Smooth muscle cell (in vitro differentiated cells): ENCODE measurements around the gene RHOB. TPM values are rescaled to one million over a fixed set of nuclear protein-coding genes. Genes with fewer than 3 reads are reported as not detected.

Experiments
- DNase-seq: peaks from one replicate; lab custom pipeline; 2025; ENCODE audit not compliant: unreplicated experiment; lab: John Stamatoyannopoulos, UW
- H2AFZ ChIP-seq: fragments of 200-600 bp; sonication (generic); 2 replicates; pipeline ENCODE4 v1.6.0; 2016; ENCODE audit warnings: antibody characterized with exemption, low read depth, mild to moderate bottlenecking
- H3F3A ChIP-seq: fragments of 200-600 bp; sonication (generic); 2 replicates; pipeline ENCODE4 v1.6.0; 2017; ENCODE audit warnings: antibody characterized with exemption, low read depth
- H3K27ac ChIP-seq: fragments of 200-600 bp; sonication (generic); 2 replicates; pipeline ENCODE4 v1.5.1; 2016; ENCODE audit warnings: low read depth, mild to moderate bottlenecking
- H3K27me3 ChIP-seq: fragments of 200-600 bp; sonication (generic); 2 replicates; pipeline ENCODE4 v1.6.1; 2016; ENCODE audit warnings: low read depth, mild to moderate bottlenecking
- H3K36me3 ChIP-seq: fragments of 200-600 bp; sonication (generic); 2 replicates; pipeline ENCODE4 v1.5.1; 2016; ENCODE audit warnings: low read depth
- H3K4me1 ChIP-seq: fragments of 200-600 bp; sonication (generic); 2 replicates; pipeline ENCODE4 v1.5.1; 2016; ENCODE audit warnings: low read depth
- H3K4me2 ChIP-seq: fragments of 200-600 bp; sonication (generic); 2 replicates; pipeline ENCODE4 v1.6.0; 2016; ENCODE audit warnings: mild to moderate bottlenecking
- H3K4me3 ChIP-seq: fragments of 200-600 bp; sonication (generic); 2 replicates; pipeline ENCODE4 v1.5.1; 2016; ENCODE audit warnings: mild to moderate bottlenecking
- H3K79me2 ChIP-seq: fragments of 200-600 bp; sonication (generic); 2 replicates; pipeline ENCODE4 v1.6.0; 2016; ENCODE audit warnings: low read depth, mild to moderate bottlenecking
- H3K9ac ChIP-seq: fragments of 200-600 bp; sonication (generic); 2 replicates; pipeline ENCODE4 v1.6.0; 2016; ENCODE audit warnings: low read depth
- H3K9me3 ChIP-seq: fragments of 200-600 bp; sonication (generic); replicated peaks from 2 replicates; pipeline ENCODE4 v1.5.1; 2016; ENCODE audit warnings: low read depth
- H4K20me1 ChIP-seq: fragments of 200-600 bp; sonication (generic); 2 replicates; pipeline ENCODE4 v1.6.0; 2016; ENCODE audit warnings: low read depth
- CTCF ChIP-seq: fragments of 200-600 bp; sonication (generic); IDR thresholded peaks from 2 replicates; pipeline ENCODE4 v1.5.1; 2017; ENCODE audit warnings: borderline replicate concordance, mild to moderate bottlenecking, antibody characterized with exemption; ENCODE audit not compliant: insufficient read depth, poor library complexity, severe bottlenecking
- WGBS: methylation state at CpG from one replicate; pipeline ENCODE4 v1.1.7; 2016; ENCODE audit warnings: low lambda C conversion rate; 5-methylcytosine and 5-hydroxymethylcytosine counted together
- polyA plus RNA-seq: library from polyadenylated mRNA; unstranded; fragments of >200 nt; fragmentation: Nextera tagmentation; extraction: Ambion mirVana; gene quantifications from 2 replicates; pipeline ENCODE4 v1.2.1, GENCODE V29; 2016
- total RNA-seq: library from RNA; depleted of rRNA; stranded (reverse); fragments of >200 nt; gene quantifications from 2 replicates; pipeline ENCODE4 v1.2.3, GENCODE V29; 2014

Gene RHOB
- total and polyA plus RNA-seq, 2 experiments from 2014 or later, result 75.9 to 218 TPM

GRCh38 chr2:20447437-20448245 lies 767 bp downstream of the RHOB start:
- peak overlapping the region; percentile 93 for H3K9ac ChIP-seq
- no peaks in the 10 kb centered on the region for H3K27me3 ChIP-seq
- peaks cover 28% of the 10 kb centered on the region for H3K79me2 ChIP-seq
- WGBS, result under 1% methylated on average over 77 of the region's 78 CpGs
- no peak for TF ChIP-seq CTCF
- H3K36me3 ChIP-seq, result no peaks in the 10 kb centered on the region
- H3K27ac ChIP-seq, result peak overlapping the region; percentile 91
- DNase-seq, result no peak
- peaks cover 41% of the 10 kb centered on the region for H4K20me1 ChIP-seq
- H3K9me3 ChIP-seq, result no peaks in the 10 kb centered on the region
- H3K4me2 ChIP-seq, result peak overlapping the region; percentile 96
- H3K4me1 ChIP-seq, result peaks cover 48% of the 10 kb centered on the region
- peaks cover 53% of the 10 kb centered on the region for H3F3A ChIP-seq
- no peak overlapping the region for H2AFZ ChIP-seq
- H3K4me3 ChIP-seq, result peak overlapping the region; percentile 92

- TF ChIP-seq CTCF, result no peak
- WGBS, result 6% methylated on average over 20 of the region's 26 CpGs
- H3K9me3 ChIP-seq, result no peaks in the 10 kb centered on the region
- H3K36me3 ChIP-seq, result no peaks in the 10 kb centered on the region
- peaks cover 48% of the 10 kb centered on the region for H3K4me1 ChIP-seq
- no peaks in the 10 kb centered on the region for H3K27me3 ChIP-seq
- peak overlapping the region; percentile 91 for H3K27ac ChIP-seq
- no peak overlapping the region for H2AFZ ChIP-seq
- H3K4me2 ChIP-seq, result peak overlapping the region; percentile 96
- no peak for DNase-seq
- peaks cover 53% of the 10 kb centered on the region for H3F3A ChIP-seq
- H3K9ac ChIP-seq, result peak overlapping the region; percentile 93
- H3K79me2 ChIP-seq, result peaks cover 28% of the 10 kb centered on the region
- H3K4me3 ChIP-seq, result peak overlapping the region; percentile 92
- H4K20me1 ChIP-seq, result peaks cover 41% of the 10 kb centered on the region
These were observed 1.5 kb downstream of the RHOB start for GRCh38 chr2:20448246-20448976.

- Histone ChIP-seq H4K20me1 (peaks cover 41% of the 10 kb centered on the region), H3K36me3 (no peaks in the 10 kb centered on the region), H3K27me3 (no peaks in the 10 kb centered on the region), H3K4me3 (peak overlapping the region; percentile 92), H3K4me2 (peak overlapping the region; percentile 96), H3K27ac (peak overlapping the region; percentile 91), H3F3A (peaks cover 48% of the 10 kb centered on the region), H3K4me1 (peaks cover 45% of the 10 kb centered on the region), H3K9me3 (no peaks in the 10 kb centered on the region), H2AFZ (no peak overlapping the region), H3K9ac (peak overlapping the region; percentile 93), H3K79me2 (peaks cover 28% of the 10 kb centered on the region)
- no peak for TF ChIP-seq CTCF
- DNase-seq, result no peak
- WGBS, result 18% methylated on average over 1 of the region's 1 CpG
These were observed 2.1 kb downstream of the RHOB start for GRCh38 chr2:20448977-20449306.
